GM12878 (cell line): ENCODE measurements around the gene IL23R. TPM values are rescaled to one million over a fixed set of nuclear protein-coding genes. Genes with fewer than 3 reads are reported as not detected.

Experiments used
- ATAC-seq: fragments of 200-7000 bp; cut with Tn5 transposase; 3 replicates; pipeline ENCODE4 v1.9.1; 2020; ENCODE audit warnings: mild to moderate bottlenecking, moderate library complexity
- BruUV-seq: library from RNA; stranded (reverse); fragments of 400-500 nt; replicated peaks from 2 replicates; lab custom pipeline; 2021; lab: Mats Ljungman, UMichigan
- CTCF ChIA-PET: fragments of 300-600 bp; sonication (Branson Sonifier 250); formaldehyde crosslinking; extraction: SDS; loops from one replicate; lab custom pipeline; 2021; ENCODE audit warnings: inconsistent platforms; lab: Yijun Ruan, JAX
- POLR2A ChIA-PET: fragments of 350-600 bp; formaldehyde crosslinking; extraction: SDS; loops from one replicate; lab custom pipeline; 2021; ENCODE audit warnings: inconsistent platforms; lab: Charles Lee
- RAD21 ChIA-PET: fragments of 300-600 bp; sonication (Branson Sonifier 250); formaldehyde crosslinking; loops from one replicate; lab custom pipeline; 2023; ENCODE audit warnings: antibody characterized with exemption; ENCODE audit not compliant: unreplicated experiment; lab: Charles Lee
- SMC1A ChIA-PET: fragments of 300-600 bp; sonication (Branson Sonifier 250); formaldehyde crosslinking; loops from one replicate; lab custom pipeline; 2023; ENCODE audit not compliant: unreplicated experiment, uncharacterized antibody; lab: Charles Lee
- DNase-seq: peaks from one replicate; pipeline ENCODE4 v3.0.0-alpha.2; 2011; ENCODE audit warnings: low read depth, low spot score
- FAIRE-seq: peaks from 3 replicates; lab custom pipeline; 2011; peaks lifted over from hg19 to GRCh38; lab: Jason Lieb, UNC
- H2AFZ ChIP-seq: 2 replicates; pipeline ENCODE4 v1.6.0; 2011; ENCODE audit warnings: low read depth, low read length, control low read depth; ENCODE audit not compliant: control insufficient read depth
- H3K27ac ChIP-seq: 2 replicates; pipeline ENCODE4 v1.5.1; 2011; ENCODE audit warnings: control low read depth; ENCODE audit not compliant: control insufficient read depth, insufficient read depth
- H3K27me3 ChIP-seq, 2 experiments: replicated peaks in 1 of 2; 2 replicates each; pipeline versions ENCODE4 v1.6.0 to v1.6.1; 2011; ENCODE audit warnings: low read length in 1 of 2; ENCODE audit not compliant: control insufficient read depth in 2 of 2, insufficient read depth in 2 of 2
- H3K36me3 ChIP-seq, 2 experiments: 2 replicates each; pipeline ENCODE4 v1.5.1; 2011; ENCODE audit warnings: low read length in 1 of 2; ENCODE audit not compliant: control insufficient read depth in 2 of 2, insufficient read depth in 2 of 2
- H3K4me1 ChIP-seq: 2 replicates; pipeline ENCODE4 v1.6.1; 2011; ENCODE audit warnings: mild to moderate bottlenecking, low read length, moderate library complexity, mixed read lengths; ENCODE audit not compliant: control insufficient read depth, insufficient read depth
- H3K4me2 ChIP-seq: 2 replicates; pipeline ENCODE4 v1.6.0; 2011; ENCODE audit warnings: control low read depth; ENCODE audit not compliant: control insufficient read depth, insufficient read depth
- H3K4me3 ChIP-seq: fragments of 200-600 bp; sonication (generic); 2 replicates; pipeline ENCODE4 v1.5.1; 2016
- H3K79me2 ChIP-seq: 2 replicates; pipeline ENCODE4 v1.6.0; 2011; ENCODE audit warnings: low read length; ENCODE audit not compliant: control insufficient read depth, insufficient read depth
- H3K9ac ChIP-seq: 2 replicates; pipeline ENCODE4 v1.8.0; 2011; ENCODE audit warnings: low read length, control low read depth, mixed read lengths; ENCODE audit not compliant: control insufficient read depth, insufficient read depth
- H3K9me3 ChIP-seq: replicated peaks from 3 replicates; pipeline ENCODE4 v1.5.1; 2011; ENCODE audit warnings: mild to moderate bottlenecking, low read length; ENCODE audit not compliant: control insufficient read depth, insufficient read depth
- H4K20me1 ChIP-seq: 2 replicates; pipeline ENCODE4 v1.6.0; 2011; ENCODE audit not compliant: control insufficient read depth, insufficient read depth
- ATF3 ChIP-seq: IDR thresholded peaks from 2 replicates; pipeline ENCODE4 v1.6.1; 2011; ENCODE audit warnings: low read depth, mild to moderate bottlenecking, low read length, moderate library complexity, borderline replicate concordance; ENCODE audit errors: extremely low read depth
- ATF7 ChIP-seq: fragments of 450-650 bp; IDR thresholded peaks from 2 replicates; pipeline ENCODE4 v1.6.1; 2016; ENCODE audit warnings: low read depth, mild to moderate bottlenecking
- CHD1 ChIP-seq: IDR thresholded peaks from 2 replicates; pipeline ENCODE4 v1.6.1; 2012; ENCODE audit warnings: low read depth, low read length, improper control_type of control experiment
- EGR1 ChIP-seq, 2 experiments: IDR thresholded peaks; 1 replicate in 1 of 2; 2 replicates in 1 of 2; pipeline ENCODE4 v1.6.1; 2011 to 2012; ENCODE audit warnings: low read depth in 2 of 2, low read length in 2 of 2, borderline replicate concordance in 1 of 2, mild to moderate bottlenecking in 1 of 2, moderate library complexity in 1 of 2
- LARP7 ChIP-seq: fragments of 450-650 bp; IDR thresholded peaks from 2 replicates; pipeline ENCODE4 v1.6.1; 2017; ENCODE audit warnings: mild to moderate bottlenecking
- POU2F2 ChIP-seq: IDR thresholded peaks from 3 replicates; pipeline ENCODE4 v1.6.1; 2011; ENCODE audit warnings: low read depth, mild to moderate bottlenecking, low read length, borderline replicate concordance
- RBBP5 ChIP-seq: fragments of 200-600 bp; sonication (generic); conservative IDR thresholded peaks from 2 replicates; pipeline ENCODE4 v1.6.1; 2016
- RUNX3 ChIP-seq: IDR thresholded peaks from 2 replicates; pipeline ENCODE4 v1.6.1; 2012; ENCODE audit warnings: low read length, inconsistent platforms
- SIX5 ChIP-seq: IDR thresholded peaks from 2 replicates; pipeline ENCODE4 v1.6.1; 2011; ENCODE audit warnings: mild to moderate bottlenecking, low read depth, low read length, moderate library complexity; ENCODE audit not compliant: severe bottlenecking
- SRF ChIP-seq, 2 experiments: IDR thresholded peaks; 2 replicates each; pipeline ENCODE4 v1.6.1; 2011; ENCODE audit warnings: low read depth in 2 of 2, low read length in 2 of 2, mild to moderate bottlenecking in 1 of 2, moderate library complexity in 1 of 2
- TBL1XR1 ChIP-seq: IDR thresholded peaks from 2 replicates; pipeline ENCODE4 v1.6.1; 2012; ENCODE audit warnings: low read depth, low read length, improper control_type of control experiment
- YBX1 ChIP-seq: fragments of 450-650 bp; IDR thresholded peaks from 2 replicates; pipeline ENCODE4 v1.6.1; 2016; ENCODE audit warnings: antibody characterized with exemption
- YY1 ChIP-seq: IDR thresholded peaks from 2 replicates; pipeline ENCODE4 v1.6.1; 2011; ENCODE audit warnings: low read depth, mild to moderate bottlenecking, low read length
- ZNF217 ChIP-seq: fragments of 450-650 bp; IDR thresholded peaks from 2 replicates; pipeline ENCODE4 v1.6.1; 2017; ENCODE audit warnings: antibody characterized with exemption, mild to moderate bottlenecking
- whole genome bisulfite sequencing: methylation state at CpG from one replicate; pipeline ENCODE4 v1.1.6; 2016; ENCODE audit warnings: low lambda C conversion rate; ENCODE audit not compliant: insufficient replicate concordance, insufficient coverage; ENCODE audit errors: missing lambda C conversion rate; 5-methylcytosine and 5-hydroxymethylcytosine counted together
- in situ Hi-C: fragments of 300-500 bp; cut with MboI; formaldehyde crosslinking; loops from 9 replicates; pipeline ENCODE4 v1.14.3; 2018; ENCODE audit warnings: mixed read lengths
- intact Hi-C: fragments of 100-400 bp; cut with micrococcal nuclease; formaldehyde crosslinking; loops from one replicate; pipeline ENCODE4 v1.14.2; 2022; ENCODE audit not compliant: unreplicated experiment
- polyA plus RNA-seq, 11 experiments: library from polyadenylated mRNA; depleted of rRNA in 4 of 11; unstranded in 6 of 11; stranded (reverse) in 5 of 11; fragments of >200 nt; fragmentation: Nextera tagmentation in 4 of 11; fragmentation: Illumina TruSeq in 1 of 11; extraction: Ambion mirVana in 4 of 11; extraction: Trizol in 1 of 11; gene quantifications; 1 replicate in 1 of 11; 2 replicates in 10 of 11; pipeline versions ENCODE4 v1.2.1 to v1.2.3, GENCODE V29; 2011 to 2016; ENCODE audit warnings: inconsistent platforms in 2 of 11, missing spikeins in 2 of 11, low read depth in 1 of 11
- total RNA-seq, 4 experiments: library from RNA; depleted of rRNA in 3 of 4; stranded (reverse); fragments of >200 nt in 3 of 4; fragmentation: Illumina TruSeq in 1 of 4; extraction: Trizol in 1 of 4; gene quantifications; 2 replicates each; pipeline versions ENCODE4 v1.2.1 to v1.2.3, GENCODE V29; 2013 to 2021

Gene IL23R
- total and polyA plus RNA-seq, 10 of the 15 experiments (the other 5 are each of a cell fraction or from before 2014, with no cell fraction given) = 0.16 to 6.4 (median 0.59) TPM

GRCh38 chr1:67236277-67236676 lies 70.0 kb downstream of the IL23R start:
- FAIRE-seq (no peak), DNase-seq (no peak), ATAC-seq (no peak)
- Histone ChIP-seq H2AFZ (no peak overlapping the region), H3K4me1 (no peaks in the 10 kb centered on the region), H3K79me2 (no peaks in the 10 kb centered on the region), H4K20me1 (no peaks in the 10 kb centered on the region), H3K4me3 (no peak overlapping the region), H3K9ac (no peak overlapping the region), H3K27me3 (no peaks in the 10 kb centered on the region), H3K27ac (no peak overlapping the region), H3K36me3 (no peaks in the 10 kb centered on the region), H3K9me3 (no peaks in the 10 kb centered on the region), H3K4me2 (no peak overlapping the region)
- in situ Hi-C loops = no loop called here
- CTCF ChIA-PET = interaction anchor here (1.0 to 3.3 kb wide), 2 partner anchors 23 to 265 kb away, joined by 3 to 36 read pairs; no protein-coding TSS in a partner anchor
- POLR2A ChIA-PET = no interaction called here
- RAD21 ChIA-PET = interaction anchor here (4.2 kb wide), 1 partner anchor 264 kb away, joined by 30 read pairs; no protein-coding TSS in a partner anchor
- intact Hi-C loops = no loop called here
- BruUV-seq = no TSS peak
- SMC1A ChIA-PET = interaction anchor here (0.8 to 1.1 kb wide), 2 partner anchors 264 to 267 kb away, joined by 3 to 4 read pairs; no protein-coding TSS in a partner anchor
- TF ChIP-seq ATF3 (no peak), RUNX3 (no peak), SIX5 (no peak), CHD1 (no peak), YY1 (no peak), LARP7 (no peak), ATF7 (no peak), POU2F2 (no peak), TBL1XR1 (no peak), YBX1 (no peak), SRF (IDR thresholded peaks at IDR 0.05; ENCODE audit: low read depth in 2 of 2, low read length in 2 of 2) (no peak), EGR1 (IDR thresholded peaks at IDR 0.05; ENCODE audit: borderline replicate concordance in 1 of 2, low read depth in 2 of 2, low read length in 2 of 2) (no peak), RBBP5 (no peak), ZNF217 (no peak)
- 14% methylated on average over 3 of the region's 3 CpGs for WGBS
